Glutamatergic neuron (in vitro differentiated cells): ENCODE data around the gene EZH2. TPM values are rescaled to one million over a fixed set of nuclear protein-coding genes. Genes with fewer than 3 reads are reported as not detected.

Experiments used
- DNase-seq: peaks from one replicate; pipeline ENCODE4 v3.0.0; 2022
- H3K27ac Mint-ChIP-seq: one replicate; pipeline ENCODE4 v1.8.0; 2020; ENCODE audit warnings: mild to moderate bottlenecking, mixed read lengths, inconsistent platforms; ENCODE audit not compliant: unreplicated experiment
- H3K27me3 Mint-ChIP-seq: one replicate; pipeline ENCODE4 v1.8.0; 2020; ENCODE audit warnings: mild to moderate bottlenecking, moderate library complexity, mixed read lengths, inconsistent platforms; ENCODE audit not compliant: unreplicated experiment
- H3K36me3 Mint-ChIP-seq: one replicate; pipeline ENCODE4 v1.8.0; 2020; ENCODE audit warnings: mild to moderate bottlenecking, mixed read lengths, inconsistent platforms; ENCODE audit not compliant: unreplicated experiment
- H3K4me1 Mint-ChIP-seq: one replicate; pipeline ENCODE4 v1.8.0; 2020; ENCODE audit warnings: mild to moderate bottlenecking, low read depth, mixed read lengths, inconsistent platforms; ENCODE audit not compliant: unreplicated experiment
- H3K4me3 Mint-ChIP-seq: one replicate; pipeline ENCODE4 v1.8.0; 2020; ENCODE audit warnings: mild to moderate bottlenecking, mixed read lengths, inconsistent platforms; ENCODE audit not compliant: unreplicated experiment
- H3K9me3 Mint-ChIP-seq: one replicate; pipeline ENCODE4 v1.8.0; 2020; ENCODE audit warnings: mild to moderate bottlenecking, moderate library complexity, mixed read lengths, inconsistent platforms; ENCODE audit not compliant: unreplicated experiment
- total RNA-seq: library from RNA; stranded (reverse); fragmentation: NEBNext Ultra II Directional; extraction: Animal tissue kit (Norgen Biotek cat#: 25700); gene quantifications from one replicate; pipeline ENCODE4 v1.2.1, GENCODE V29; 2021; ENCODE audit not compliant: unreplicated experiment
- TF ChIP-seq, protein P1 (sequence below): fragments of 200-600 bp; sonication (generic); IDR thresholded peaks from one replicate; pipeline ENCODE4 v1.5.0; 2021; ENCODE audit not compliant: partially characterized antibody, unreplicated experiment

Gene EZH2
- total RNA-seq, 1 donor from 2014 or later = 314 TPM

DNA sequence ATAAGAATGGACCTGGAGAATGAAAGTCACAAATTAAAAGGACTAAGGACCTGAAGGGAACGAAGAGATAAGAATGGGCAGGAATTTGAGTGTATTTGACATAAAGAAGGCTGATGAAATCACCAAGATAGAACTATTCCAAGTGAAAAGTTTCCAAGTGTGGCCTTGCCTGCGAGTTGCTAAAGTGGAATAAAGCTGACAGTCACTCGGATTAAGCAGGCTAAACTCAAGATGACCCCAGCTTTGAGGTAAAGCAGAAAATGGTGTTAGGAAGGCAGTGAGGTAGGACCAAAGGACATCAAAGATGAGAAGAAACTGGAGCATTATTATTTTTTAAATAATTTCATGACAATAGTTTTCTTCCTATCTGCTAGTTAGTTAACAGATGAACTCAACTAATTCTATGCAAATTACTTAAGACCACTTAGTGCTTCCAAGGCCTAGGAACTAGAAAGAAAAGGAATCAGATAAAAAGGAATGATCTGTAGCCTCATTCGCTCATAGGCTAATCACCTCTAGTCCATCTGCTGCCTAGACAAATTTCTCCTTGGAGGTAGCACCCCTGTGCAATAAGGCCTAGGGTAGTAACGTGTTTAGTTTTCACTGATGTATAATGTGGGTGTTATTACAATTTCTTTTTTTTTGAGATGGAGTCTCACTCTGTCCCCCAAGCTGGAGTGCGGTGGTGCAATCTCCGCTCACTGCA is 34.5 kb downstream of the EZH2 start:
- H3K36me3 Mint-ChIP-seq = no peaks in the 10 kb centered on the region
- H3K4me3 Mint-ChIP-seq = peak overlapping the region; percentile 66
- TF ChIP-seq, protein P1, sequence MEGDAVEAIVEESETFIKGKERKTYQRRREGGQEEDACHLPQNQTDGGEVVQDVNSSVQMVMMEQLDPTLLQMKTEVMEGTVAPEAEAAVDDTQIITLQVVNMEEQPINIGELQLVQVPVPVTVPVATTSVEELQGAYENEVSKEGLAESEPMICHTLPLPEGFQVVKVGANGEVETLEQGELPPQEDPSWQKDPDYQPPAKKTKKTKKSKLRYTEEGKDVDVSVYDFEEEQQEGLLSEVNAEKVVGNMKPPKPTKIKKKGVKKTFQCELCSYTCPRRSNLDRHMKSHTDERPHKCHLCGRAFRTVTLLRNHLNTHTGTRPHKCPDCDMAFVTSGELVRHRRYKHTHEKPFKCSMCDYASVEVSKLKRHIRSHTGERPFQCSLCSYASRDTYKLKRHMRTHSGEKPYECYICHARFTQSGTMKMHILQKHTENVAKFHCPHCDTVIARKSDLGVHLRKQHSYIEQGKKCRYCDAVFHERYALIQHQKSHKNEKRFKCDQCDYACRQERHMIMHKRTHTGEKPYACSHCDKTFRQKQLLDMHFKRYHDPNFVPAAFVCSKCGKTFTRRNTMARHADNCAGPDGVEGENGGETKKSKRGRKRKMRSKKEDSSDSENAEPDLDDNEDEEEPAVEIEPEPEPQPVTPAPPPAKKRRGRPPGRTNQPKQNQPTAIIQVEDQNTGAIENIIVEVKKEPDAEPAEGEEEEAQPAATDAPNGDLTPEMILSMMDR = no peak
- H3K4me1 Mint-ChIP-seq = peaks cover 51% of the 10 kb centered on the region
- H3K27me3 Mint-ChIP-seq = no peaks in the 10 kb centered on the region
- peak overlapping the region; percentile 93 for H3K27ac Mint-ChIP-seq
- DNase-seq = no peak
- H3K9me3 Mint-ChIP-seq = peaks cover 4% of the 10 kb centered on the region

DNA sequence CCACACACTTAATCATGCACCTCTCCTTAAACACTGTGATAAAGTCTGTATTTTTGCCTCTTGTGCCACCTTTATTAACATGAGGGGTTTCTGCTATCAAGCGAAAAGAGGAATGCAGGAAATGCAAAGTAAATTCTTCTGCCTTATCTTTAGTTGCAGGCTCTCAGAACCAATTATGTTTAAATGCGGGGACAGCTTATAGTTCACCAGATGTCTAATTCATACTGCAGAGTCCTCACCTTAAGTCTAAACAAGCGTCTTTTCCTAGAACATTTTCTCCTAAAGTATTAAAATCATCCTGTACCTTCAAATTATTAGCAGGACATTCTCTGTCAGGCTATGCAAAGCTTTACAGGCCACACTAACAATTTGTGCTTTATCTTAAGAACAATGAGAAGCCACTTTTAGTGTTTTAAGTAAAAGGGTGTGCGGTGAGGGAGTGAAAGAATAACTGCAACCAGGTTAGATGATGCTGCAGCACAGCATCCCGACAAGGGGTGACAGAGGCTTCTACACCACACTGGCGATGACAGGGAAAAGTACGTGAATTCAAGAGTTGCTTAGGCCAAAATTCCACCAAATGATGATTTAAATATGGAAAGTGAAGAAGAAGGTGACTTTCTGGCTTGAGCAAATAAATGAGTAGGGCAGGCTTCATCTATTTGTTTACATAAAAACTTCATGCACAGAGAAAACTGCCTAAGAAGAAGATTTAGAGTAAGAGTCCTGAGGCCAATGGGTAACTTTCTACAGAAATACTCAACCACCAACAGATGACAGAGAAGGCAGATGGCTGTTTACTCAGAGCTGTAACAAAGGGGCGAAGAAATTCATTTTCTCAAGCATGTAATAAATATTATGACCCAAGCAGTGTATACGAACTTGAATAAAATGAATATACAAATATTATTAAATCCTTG is 36.0 kb downstream of the EZH2 start:
- peaks cover 4% of the 10 kb centered on the region for H3K9me3 Mint-ChIP-seq
- peak overlapping the region; percentile 70 for H3K4me3 Mint-ChIP-seq
- no peak for DNase-seq
- TF ChIP-seq, protein P1 = no peak
- H3K36me3 Mint-ChIP-seq = no peaks in the 10 kb centered on the region
- H3K27ac Mint-ChIP-seq = peak overlapping the region; percentile 93
- peaks cover 49% of the 10 kb centered on the region for H3K4me1 Mint-ChIP-seq
- H3K27me3 Mint-ChIP-seq = no peaks in the 10 kb centered on the region

DNA sequence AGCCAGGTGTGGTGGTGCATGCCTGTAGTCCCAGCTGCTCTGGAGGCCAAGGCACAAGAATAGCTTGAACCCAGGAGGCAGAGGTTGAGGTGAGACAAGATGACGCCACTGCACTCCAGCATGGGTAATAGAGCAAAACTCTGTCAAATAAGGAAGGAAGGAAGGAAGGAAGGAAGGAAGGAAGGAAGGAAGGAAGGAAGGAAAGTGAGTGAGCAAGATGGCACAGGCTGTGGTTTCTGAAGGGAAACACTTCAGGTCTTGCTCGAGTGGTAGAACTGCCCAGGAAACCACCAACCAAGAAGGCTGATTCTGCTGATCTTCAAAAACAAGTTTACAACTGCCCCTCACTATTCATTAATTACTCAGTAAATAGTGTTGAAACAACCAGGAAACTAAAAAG is 45.2 kb downstream of the EZH2 start:
- DNase-seq = no peak
- H3K27me3 Mint-ChIP-seq = no peaks in the 10 kb centered on the region
- no peaks in the 10 kb centered on the region for H3K36me3 Mint-ChIP-seq
- peak overlapping the region; percentile 53 for H3K27ac Mint-ChIP-seq
- H3K4me1 Mint-ChIP-seq = peaks cover 5% of the 10 kb centered on the region
- TF ChIP-seq, protein P1 = no peak
- peaks cover 3% of the 10 kb centered on the region for H3K9me3 Mint-ChIP-seq
- peak overlapping the region; percentile 60 for H3K4me3 Mint-ChIP-seq

DNA sequence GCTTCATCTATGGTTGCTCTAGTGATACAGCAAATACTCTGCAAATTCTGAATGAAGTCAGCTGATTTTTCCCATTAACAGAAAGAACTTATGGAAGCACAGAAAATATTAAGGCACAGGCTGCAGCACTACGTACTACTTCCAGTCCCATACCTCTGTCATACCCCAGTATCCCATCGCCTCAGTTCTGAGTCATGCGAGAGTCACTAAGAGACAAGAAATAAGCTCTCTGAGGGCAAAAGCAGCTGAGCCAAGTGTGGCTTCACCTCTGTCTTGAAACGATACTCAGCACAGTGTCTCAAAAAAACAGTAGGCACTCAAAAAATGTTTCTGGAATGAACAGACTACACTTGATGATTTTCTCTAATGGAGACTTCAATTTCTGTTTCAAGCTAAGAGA is 48.2 kb downstream of the EZH2 start:
- H3K4me1 Mint-ChIP-seq = peaks cover 4% of the 10 kb centered on the region
- DNase-seq = no peak
- H3K4me3 Mint-ChIP-seq = peak overlapping the region; percentile 4
- H3K27ac Mint-ChIP-seq = no peak overlapping the region
- no peaks in the 10 kb centered on the region for H3K36me3 Mint-ChIP-seq
- peaks cover 2% of the 10 kb centered on the region for H3K27me3 Mint-ChIP-seq
- TF ChIP-seq, protein P1 = no peak
- H3K9me3 Mint-ChIP-seq = peaks cover 5% of the 10 kb centered on the region

DNA sequence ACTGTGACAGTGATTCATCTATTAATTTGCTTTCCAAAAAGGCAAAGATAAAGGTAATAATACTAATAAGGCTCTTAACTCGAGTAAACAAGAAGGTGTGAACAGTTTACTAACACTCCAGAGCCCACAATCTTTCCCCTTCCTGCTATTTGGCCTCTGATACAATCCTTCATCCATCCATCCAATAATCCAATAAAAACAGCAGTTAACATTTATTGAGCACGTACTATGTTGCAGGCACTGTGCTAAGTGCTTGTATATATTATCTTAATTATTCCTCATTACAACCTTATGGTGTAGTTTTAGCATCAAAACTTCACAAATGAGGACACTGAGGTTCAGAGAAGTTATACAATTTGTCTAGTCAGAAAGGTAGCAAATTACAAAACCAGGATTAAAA is 49.5 kb downstream of the EZH2 start:
- H3K27me3 Mint-ChIP-seq = peaks cover 2% of the 10 kb centered on the region
- H3K27ac Mint-ChIP-seq = no peak overlapping the region
- TF ChIP-seq, protein P1 = no peak
- H3K9me3 Mint-ChIP-seq = peaks cover 5% of the 10 kb centered on the region
- DNase-seq = no peak
- H3K4me3 Mint-ChIP-seq = no peak overlapping the region
- peaks cover 4% of the 10 kb centered on the region for H3K4me1 Mint-ChIP-seq
- no peaks in the 10 kb centered on the region for H3K36me3 Mint-ChIP-seq
